DOHH2 (cell line): ENCODE data around the gene TAAR8.
"Not testable (repeated sequence)": the region's sequence is repeated elsewhere in the genome, so short reads cannot be mapped to it uniquely, and the experiment has no call there.

ENCODE experiments used
- CTCF ChIP-seq: fragments of 200-600 bp; sonication (generic); IDR thresholded peaks from one replicate; pipeline ENCODE4 v1.5.1; 2014; ENCODE audit warnings: antibody characterized with exemption, mild to moderate bottlenecking, low read depth, low read length; ENCODE audit not compliant: poor library complexity, severe bottlenecking
- EZH2phosphoT487 ChIP-seq: fragments of 200-600 bp; sonication (generic); IDR thresholded peaks from 2 replicates; pipeline ENCODE4 v1.6.1; 2017; ENCODE audit warnings: borderline replicate concordance, mild to moderate bottlenecking, antibody characterized with exemption, low read length, moderate library complexity, mixed read lengths

- not testable (repeated sequence) for TF ChIP-seq CTCF, EZH2phosphoT487
Measured at GRCh38 chr6:132600900-132601299, 48.4 kb downstream of the TAAR8 start.
